Measurements from ENCODE around the gene NARS2. TPM values are rescaled to one million over a fixed set of nuclear protein-coding genes. Genes with fewer than 3 reads are reported as not detected.

The NARS2 gene
- total and polyA plus RNA-seq, 2 donors (not counting 1 experiment from before 2014, with no cell fraction given), result 9.7 to 14.6 TPM

- H3K4me3 ChIP-seq (ENCODE audit: control extremely low read depth in 1 of 5, extremely low read depth in 1 of 5, insufficient read depth in 1 of 5, low read depth in 2 of 5, low read length in 4 of 5), result no peak overlapping the region
- no peak overlapping the region for H3K4me3 Mint-ChIP-seq
- H4K20me1 ChIP-seq (ENCODE audit: control insufficient read depth, insufficient read depth, low read length, poor library complexity, severe bottlenecking), result no peaks in the 10 kb centered on the region
- no peak overlapping the region for H3K27ac ChIP-seq (ENCODE audit: low read length in 2 of 2)
- no peak for DNase-seq
- peaks cover 2 to 10% (median 10%) of the 10 kb centered on the region in 3 donors for H3K9me3 ChIP-seq (ENCODE audit: control extremely low read depth in 1 of 3, control insufficient read depth in 2 of 3, insufficient read depth in 1 of 3, low read length in 2 of 3)
- intact Hi-C loops (cut with micrococcal nuclease), result no loop called here
- 100% methylated on average over 1 of the region's 3 CpGs for WGBS (ENCODE audit: insufficient coverage)
- peaks cover 8% of the 10 kb centered on the region for H3K9me3 Mint-ChIP-seq (ENCODE audit: insufficient read depth)
- no peak for ATAC-seq (ENCODE audit: low read depth)
- no peak overlapping the region for H3K4me2 ChIP-seq (replicated peaks; ENCODE audit: low read depth, low read length, poor library complexity, severe bottlenecking)
- H3K79me2 ChIP-seq (ENCODE audit: control insufficient read depth, insufficient read depth, low read length), result peaks cover 47% of the 10 kb centered on the region
- no peaks in the 10 kb centered on the region for H3K36me3 ChIP-seq (replicated peaks in 1 of 2; ENCODE audit: control extremely low read depth in 1 of 2, control insufficient read depth in 1 of 2, extremely low read depth in 1 of 2, insufficient read depth in 2 of 2, low read length in 1 of 2)
- H2AFZ ChIP-seq (ENCODE audit: insufficient read depth, low read depth, low read length, poor library complexity, severe bottlenecking), result no peak overlapping the region
- no peak for TF ChIP-seq EZH2 (IDR thresholded peaks at IDR 0.05; ENCODE audit: borderline replicate concordance, insufficient read depth, low read depth, low read length, poor library complexity, severe bottlenecking)
- TF ChIP-seq, protein P1, sequence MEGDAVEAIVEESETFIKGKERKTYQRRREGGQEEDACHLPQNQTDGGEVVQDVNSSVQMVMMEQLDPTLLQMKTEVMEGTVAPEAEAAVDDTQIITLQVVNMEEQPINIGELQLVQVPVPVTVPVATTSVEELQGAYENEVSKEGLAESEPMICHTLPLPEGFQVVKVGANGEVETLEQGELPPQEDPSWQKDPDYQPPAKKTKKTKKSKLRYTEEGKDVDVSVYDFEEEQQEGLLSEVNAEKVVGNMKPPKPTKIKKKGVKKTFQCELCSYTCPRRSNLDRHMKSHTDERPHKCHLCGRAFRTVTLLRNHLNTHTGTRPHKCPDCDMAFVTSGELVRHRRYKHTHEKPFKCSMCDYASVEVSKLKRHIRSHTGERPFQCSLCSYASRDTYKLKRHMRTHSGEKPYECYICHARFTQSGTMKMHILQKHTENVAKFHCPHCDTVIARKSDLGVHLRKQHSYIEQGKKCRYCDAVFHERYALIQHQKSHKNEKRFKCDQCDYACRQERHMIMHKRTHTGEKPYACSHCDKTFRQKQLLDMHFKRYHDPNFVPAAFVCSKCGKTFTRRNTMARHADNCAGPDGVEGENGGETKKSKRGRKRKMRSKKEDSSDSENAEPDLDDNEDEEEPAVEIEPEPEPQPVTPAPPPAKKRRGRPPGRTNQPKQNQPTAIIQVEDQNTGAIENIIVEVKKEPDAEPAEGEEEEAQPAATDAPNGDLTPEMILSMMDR (IDR thresholded peaks at IDR 0.05), result no peak
- POLR2A ChIA-PET, result no interaction called here
- peaks cover 0 to 5% of the 10 kb centered on the region in 2 donors for H3K4me1 ChIP-seq (ENCODE audit: control insufficient read depth in 2 of 2, insufficient read depth in 2 of 2, low read length in 2 of 2)
- no peak overlapping the region for H3K27ac Mint-ChIP-seq
- H3K9ac ChIP-seq (ENCODE audit: low read length), result no peak overlapping the region
- H3K27me3 Mint-ChIP-seq, result no peaks in the 10 kb centered on the region
- H3K4me1 Mint-ChIP-seq, result peaks cover 17% of the 10 kb centered on the region
- CTCF ChIA-PET, result interaction anchor here (0.6 kb wide), 1 partner anchor 38 kb away, joined by 3 read pairs; no protein-coding TSS in a partner anchor
- H3K27me3 ChIP-seq (replicated peaks in 1 of 4; ENCODE audit: control extremely low read depth in 1 of 4, control insufficient read depth in 3 of 4, insufficient read depth in 4 of 4, low read length in 3 of 4), result no peaks in the 10 kb centered on the region
Measured at GRCh38 chr11:78386215-78386941, 188.3 kb downstream of the NARS2 start.

Small RNA genes within 50 kb of the gene (small RNA-seq; reads per million reads assigned to genes)
- not detected for gene RNU6-311P (ENCODE audit: insufficient read length, low read depth, low replicate concordance)

Other genes with a start within 250 kb of the NARS2 start
- 85.9 and 89.9 TPM in 2 replicates for gene GAB2, start 157.0 kb downstream of the NARS2 start, total RNA-seq
- gene GAB2, start 157.0 kb downstream of the NARS2 start, polyA plus RNA-seq, result 5.8 and 7.7 TPM in 2 replicates

Measured in B cell (primary cell).